NCI-H128 (cell line): ENCODE data around the gene ZNF662.

ENCODE experiments used
- DNase-seq: peaks from one replicate; lab custom pipeline; 2025; ENCODE audit not compliant: unreplicated experiment; lab: John Stamatoyannopoulos, UW

Gene ZNF662

DNA sequence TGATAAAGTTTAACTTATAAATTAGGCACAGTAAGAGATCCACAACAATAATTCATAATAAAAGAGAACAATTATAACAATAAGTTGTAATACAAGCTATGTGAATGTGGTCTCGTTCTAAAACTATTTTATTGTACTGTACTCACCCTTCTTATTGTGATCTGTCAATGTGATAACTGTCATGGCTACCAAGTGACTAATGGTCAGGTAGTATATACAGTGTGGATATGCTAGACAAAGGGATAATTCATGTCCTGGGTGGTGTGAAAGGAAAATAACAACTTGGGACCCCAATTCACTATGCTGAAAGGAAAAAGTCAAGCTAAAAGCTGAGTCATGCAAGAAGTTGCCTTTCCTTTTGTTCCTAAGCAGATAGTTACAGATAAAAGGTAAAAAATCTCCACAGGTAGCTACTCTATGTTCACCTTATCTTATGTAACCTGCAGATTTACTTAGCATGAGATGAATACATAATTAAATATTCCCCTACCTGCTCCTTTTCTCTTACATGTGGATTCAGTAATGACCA lies 19.6 kb upstream of the ZNF662 start:
- DNase-seq = no peak

DNA sequence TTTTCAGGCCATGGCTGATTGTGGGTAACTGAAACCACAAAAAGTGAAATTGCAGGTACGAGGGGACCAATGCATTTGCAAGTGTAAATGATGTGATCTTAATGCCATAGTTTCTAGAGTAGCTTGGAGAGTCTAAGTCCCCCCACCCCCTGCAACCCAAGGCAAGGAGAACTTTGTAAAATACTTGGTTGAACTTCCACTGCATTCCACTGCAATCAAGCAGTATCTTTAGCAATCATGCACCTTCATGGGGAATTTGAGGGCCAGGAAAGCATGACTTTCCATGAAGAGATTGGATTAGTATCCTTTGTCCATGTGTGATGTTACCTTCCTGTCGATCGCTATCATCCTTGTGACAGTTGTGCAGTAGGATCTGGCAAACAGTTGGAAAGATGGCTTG lies 18.9 kb upstream of the ZNF662 start:
- DNase-seq = no peak

DNA sequence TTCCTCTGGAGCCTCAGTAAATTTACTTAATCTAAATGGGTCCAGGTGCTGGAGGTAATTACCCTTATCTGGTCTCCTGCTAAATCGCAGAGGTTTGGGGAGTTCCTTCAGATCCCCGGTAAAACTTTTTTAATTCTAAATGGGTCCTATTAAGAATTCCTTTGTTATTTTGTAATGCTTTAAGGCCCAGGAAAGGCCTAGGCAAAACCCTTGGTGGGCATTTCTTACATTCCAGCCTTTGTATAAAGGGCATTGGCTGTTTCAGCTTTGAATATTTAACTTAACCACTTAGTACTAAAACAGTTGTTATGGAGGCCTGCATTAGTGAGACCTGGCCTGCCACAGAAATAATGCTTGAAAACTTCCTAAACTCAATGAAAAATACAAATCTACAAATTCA lies 14.9 kb upstream of the ZNF662 start:
- DNase-seq = no peak

DNA sequence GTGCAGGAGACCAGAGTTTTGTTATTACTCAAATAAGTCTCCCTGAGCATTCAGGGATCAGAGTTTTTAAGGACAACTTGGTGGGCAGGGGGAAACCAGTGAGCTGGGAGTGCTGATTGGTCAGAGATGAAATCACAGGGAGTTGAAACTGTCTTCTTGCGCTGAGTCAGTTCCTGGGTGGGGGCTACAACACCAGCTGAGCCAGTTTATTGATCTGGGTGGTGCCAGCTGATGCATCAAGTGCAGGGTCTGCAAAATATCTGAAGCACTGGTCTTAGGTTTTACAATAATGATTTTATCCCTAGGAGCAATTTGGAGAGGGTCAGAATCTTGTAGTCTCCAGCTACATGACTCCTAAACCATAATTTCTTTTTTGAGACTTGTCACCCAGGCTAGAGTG lies 13.8 kb upstream of the ZNF662 start:
- DNase-seq = no peak

DNA sequence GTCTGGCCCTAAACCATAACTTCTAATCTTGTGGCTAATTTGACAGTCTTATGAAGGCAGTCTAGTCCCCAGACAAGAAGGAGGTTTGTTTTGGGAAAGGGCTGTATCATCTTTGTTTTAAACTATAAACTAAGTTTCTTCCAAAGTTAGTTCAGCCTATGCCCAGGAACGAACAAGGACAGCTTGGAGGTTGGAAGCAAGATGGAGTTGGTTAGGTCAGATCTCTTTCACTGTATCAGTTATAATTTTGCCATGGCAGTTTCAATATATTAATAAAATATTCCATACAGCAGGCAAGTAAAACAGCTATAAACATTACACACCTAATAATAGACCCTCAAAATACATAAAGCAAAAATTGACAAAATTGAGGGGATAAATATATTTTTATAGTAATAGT lies 13.1 kb upstream of the ZNF662 start:
- DNase-seq = no peak

DNA sequence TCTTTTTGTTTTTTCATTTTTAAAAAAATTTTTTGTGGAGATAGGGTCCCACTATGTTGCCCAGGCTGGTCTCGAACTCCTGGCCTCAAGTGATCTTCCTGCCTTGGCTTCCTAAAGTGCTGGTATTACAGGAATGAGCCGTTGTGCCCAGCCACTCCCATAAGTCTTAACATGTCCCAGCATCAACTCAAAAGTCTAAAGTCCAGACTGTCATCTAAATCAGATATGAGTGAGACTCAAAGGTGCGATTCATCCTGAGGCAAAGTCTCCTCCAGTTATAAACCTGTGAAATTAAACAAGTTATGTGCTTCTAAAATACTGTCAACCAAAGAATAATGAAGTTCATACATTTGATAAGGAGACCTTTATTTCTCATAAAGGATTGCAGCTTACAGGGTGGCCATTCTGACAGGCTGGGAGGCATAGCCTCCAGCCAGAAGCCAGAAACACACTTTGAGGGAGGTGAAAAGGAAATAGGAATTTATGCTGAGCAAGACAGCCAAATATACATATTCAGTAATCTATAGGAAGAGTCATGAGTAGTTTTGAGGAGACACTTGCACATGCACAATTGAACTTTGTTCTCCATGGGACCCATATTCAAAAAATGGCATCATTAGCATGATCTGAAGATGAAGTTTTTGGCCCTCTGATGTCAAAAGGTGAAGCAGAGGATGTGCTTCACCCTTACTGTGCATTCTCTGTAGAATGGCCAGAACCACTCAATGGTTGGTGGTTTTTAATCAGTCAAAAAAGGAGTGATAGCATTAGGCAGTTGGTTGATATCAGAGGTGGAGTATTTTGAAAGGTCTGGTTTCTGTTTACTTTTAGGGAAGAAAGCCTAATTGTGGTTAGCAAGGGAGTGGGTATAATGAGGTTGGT lies 11.0 kb upstream of the ZNF662 start:
- DNase-seq = no peak

DNA sequence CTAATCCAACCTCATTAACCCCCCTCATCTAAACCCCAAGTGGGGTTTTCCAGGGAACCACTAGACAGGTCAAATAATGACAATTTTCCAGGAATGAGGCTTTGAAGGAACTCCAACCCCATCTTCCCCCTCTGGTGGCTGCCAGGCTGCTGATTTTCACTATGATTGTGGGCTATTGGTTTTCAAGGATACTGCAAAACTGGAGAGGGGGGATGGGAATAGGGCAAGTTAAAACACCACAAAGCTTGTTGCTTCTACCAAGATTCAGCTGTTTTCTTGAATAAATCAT lies 10.4 kb upstream of the ZNF662 start:
- peak; percentile 3 for DNase-seq

DNA sequence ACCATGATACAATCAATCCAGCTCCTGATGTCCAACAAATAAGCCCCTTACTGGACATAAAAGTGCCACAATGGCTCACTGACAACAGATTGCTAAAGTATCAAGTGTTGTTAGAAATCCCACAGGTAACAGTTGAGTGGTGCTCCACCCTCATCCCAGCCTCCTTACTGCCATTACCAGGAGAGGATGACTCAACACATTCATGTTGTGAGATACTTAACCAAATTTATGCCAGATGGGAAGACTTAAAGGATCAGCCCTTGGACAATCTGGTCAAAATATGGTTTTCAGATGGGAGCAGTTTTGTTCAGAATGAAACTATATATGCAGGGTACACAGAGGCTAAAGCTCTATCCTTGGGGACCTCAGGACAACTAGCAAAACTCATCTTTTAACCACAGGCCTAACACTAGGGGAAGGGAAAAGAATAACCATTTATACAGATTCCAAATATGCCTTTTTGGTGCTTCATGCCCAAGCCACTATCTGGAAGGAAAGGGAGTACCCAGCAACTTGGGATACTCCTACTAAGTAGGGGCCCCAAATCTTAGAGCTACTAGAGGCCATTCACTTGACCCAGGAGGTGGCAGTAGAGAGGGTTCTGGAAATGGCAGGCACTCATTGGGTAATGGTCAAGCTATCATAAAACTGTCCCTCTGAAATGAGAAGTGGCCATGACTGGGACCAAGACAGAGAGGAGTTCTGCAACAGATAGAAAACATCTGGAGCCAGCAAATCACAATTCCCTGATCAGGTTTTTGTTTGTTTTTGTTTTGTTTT lies 6.9 kb upstream of the ZNF662 start:
- DNase-seq = no peak

DNA sequence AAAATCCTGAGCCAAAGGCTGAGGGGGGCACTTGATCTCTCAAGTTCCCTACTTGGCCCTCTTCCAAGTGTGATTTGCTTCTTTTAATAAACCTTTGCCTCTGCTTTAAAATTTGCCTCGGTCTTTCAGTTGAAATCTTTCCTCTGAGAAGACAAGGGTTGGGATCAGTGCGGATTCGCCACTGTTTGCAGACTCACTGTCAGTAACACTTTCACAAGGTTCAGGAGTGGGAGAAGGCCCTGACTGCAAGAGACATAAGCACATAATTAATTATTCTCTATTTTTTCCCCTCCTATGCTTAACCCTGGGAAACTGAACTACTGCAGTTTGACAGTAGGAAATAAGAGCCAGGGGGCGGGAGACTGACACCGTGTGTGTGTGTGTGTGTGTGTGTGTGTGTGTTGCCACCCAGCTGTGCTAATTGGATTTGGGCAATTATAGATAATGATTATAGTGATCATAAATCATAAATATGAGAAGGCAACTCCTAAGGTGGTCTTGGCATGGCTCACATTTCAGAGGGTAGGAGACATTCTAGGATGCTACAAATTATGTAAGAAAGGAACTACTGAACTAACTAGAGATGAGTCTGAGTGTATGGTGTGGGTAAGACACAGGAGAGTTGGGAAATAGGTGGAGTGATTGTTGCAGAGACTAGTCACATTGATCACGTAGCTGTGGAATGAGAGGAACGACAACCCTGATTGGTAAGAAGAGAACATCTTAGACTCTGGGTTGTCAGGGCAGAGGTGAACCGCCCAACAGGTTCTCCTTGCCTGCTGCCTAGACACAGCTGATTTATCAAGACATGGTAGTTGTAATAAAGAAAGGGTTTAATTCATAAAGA lies 5.5 kb upstream of the ZNF662 start:
- no peak for DNase-seq

DNA sequence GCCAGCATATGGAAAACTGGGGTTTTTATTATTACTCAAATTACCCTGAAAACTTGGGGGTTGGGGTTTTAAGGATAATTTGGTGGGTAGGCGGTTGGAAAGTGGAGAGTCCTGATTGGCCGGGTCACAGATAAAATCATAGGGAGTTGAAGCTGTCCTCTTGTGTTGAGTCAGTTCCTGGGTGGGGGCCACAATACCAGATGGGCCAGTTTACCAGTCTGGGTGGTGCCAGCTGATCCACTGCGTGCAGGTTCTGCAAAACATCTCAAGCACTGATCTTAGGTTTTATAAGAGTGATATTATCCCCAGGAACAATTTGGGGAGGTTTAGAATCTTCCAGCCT lies 4.9 kb upstream of the ZNF662 start:
- DNase-seq = no peak

DNA sequence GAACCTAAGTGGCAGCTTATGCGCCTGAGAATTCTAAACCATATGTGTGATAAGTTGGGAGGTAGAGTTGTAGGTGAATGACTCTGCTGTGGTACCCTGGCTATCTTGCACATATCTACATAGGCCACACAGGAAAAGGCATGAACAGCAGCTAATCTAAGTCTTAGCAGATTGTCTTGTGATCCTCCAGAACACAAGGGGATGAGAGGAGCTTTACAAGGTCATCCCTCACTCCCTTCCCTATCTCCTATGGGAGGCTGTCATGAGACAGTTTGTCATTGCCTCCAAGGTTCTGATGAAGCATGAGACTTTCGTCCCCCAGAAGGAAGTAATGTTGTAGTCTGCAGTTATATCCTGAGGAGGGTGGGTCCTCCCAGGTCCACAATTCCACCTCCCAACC lies 3.7 kb upstream of the ZNF662 start:
- DNase-seq = no peak

DNA sequence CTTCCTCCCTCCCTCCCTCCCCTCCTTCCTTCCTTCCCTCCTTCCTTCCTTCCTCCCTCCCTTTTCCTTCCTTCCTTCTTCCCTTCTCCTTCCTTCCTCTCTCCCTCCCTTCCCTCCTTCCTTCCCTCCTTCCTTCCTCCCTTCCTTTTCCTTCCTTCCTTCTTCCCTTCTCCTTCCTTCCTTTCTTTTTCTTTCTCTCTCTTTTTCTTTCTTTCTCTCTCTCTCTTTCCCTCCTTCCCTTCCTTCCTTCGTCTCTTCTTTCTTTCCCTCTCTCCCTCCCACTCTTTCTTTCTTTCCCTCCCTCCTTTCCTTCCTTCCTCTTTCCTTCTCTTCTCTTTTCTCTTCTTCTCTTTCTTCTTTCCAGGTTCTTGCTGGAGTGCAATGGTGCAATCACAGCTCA lies 1.9 kb upstream of the ZNF662 start:
- no peak for DNase-seq

DNA sequence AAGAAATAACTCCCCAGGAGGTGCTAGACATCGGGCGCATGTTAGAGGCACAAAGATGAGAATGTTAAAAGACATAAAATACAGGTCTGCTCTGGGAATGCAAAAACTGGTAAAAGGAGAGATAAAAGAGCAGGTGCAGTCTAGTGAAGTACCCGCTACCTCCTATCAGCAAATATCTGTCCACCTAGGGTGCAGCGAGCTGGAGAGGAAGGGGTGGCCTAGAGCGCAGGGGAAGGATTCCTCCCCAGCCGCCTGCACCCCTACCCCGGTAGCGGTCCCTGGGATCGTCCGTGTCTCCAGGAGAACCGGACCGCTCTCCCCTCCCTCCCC lies 237 bp upstream of the ZNF662 start:
- no peak for DNase-seq

DNA sequence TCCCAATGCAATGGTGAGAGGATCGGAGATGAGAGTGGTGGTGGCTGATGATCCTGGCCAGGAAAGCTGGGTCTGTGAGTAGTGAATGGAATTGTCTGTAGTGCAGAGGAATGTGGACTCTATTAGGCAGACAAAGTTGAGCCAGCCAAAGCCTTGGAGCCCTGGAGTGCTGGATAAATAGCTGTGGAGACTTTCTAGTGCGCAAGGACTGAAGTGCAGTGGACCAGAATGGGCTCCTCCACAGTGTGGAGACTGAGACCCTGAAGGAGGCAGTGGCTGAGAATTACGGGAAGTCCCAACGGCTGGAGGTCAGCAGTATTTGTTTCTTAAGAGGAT lies 874 bp downstream of the ZNF662 start:
- no peak for DNase-seq

DNA sequence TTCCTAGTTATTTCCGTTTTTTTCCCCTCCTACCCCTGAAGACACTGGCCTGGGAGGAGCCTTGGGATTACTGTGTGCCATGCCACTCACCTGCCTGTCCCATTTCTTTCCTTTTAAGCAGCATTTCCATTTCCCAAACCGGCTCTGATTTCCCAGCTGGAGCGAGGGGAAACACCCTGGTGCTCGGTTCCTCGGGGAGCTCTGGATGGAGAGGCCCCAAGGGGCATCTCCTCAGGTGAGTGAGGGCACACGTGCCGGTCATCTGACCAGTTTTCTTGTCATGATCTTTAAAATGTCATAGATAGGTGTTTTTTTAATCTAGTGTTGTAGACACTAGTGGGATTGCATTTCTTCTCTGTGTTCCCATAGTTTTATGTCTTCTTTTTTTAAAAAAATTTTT lies 2.7 kb downstream of the ZNF662 start:
- no peak for DNase-seq

DNA sequence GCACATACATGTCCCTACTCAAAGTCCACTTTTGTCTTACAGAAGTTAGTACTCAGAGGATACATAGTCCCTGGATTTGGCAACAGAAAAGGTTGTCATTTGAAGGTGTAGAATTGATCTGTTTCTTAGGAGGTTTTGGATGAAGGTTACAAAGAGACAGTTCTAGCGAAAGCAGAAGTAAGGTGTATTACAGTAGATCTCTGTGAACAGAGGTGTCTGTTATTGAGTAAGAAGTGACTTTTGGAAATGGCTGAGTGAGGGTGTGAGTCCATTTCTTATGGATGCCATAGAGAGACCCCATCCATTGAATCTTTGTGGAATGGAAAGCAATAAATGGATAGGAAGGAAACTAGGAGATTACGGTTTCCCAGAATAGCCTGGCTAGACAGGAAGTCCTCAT lies 5.6 kb downstream of the ZNF662 start:
- no peak for DNase-seq

DNA sequence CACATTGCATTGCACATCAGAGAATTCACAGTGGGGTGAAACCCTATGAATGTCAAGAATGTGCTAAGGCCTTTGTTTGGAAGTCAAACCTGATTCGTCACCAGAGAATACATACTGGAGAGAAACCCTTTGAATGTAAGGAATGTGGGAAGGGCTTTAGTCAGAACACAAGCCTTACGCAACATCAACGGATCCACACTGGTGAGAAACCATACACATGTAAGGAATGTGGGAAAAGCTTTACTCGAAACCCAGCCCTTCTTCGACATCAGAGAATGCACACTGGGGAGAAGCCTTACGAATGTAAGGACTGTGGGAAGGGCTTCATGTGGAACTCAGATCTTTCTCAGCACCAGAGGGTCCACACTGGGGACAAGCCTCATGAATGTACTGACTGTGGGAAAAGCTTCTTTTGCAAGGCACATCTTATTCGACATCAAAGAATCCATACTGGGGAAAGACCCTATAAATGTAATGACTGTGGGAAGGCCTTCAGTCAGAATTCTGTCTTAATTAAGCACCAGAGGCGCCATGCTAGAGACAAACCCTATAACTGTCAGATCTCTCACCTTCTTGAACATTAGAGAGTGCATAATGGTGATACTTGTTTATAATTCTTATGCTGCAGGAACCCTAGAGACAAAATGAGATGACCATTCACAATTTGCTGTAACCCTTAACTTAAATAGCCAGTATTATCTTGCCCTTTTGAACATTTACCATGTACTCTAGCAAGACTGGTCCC lies 9.0 kb downstream of the ZNF662 start:
- DNase-seq = no peak

DNA sequence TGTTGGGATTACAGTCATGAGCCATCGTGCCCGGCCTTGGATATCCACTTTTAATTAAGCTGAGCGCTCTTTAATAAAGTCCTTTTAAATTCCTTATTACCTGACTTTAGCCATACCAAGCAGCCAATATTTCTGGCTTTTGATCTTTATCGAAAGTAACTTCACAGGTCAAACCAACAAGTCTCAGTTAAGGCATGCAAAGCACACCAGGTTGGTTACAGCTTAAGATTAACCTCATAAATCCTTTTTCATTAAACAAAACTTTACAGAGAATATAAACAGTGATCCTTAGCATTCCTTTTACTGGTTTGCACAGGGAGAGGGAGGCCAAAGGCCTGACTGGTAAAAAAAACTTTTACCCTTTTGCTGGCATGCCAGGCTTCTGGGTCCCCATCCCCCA lies 17.7 kb downstream of the ZNF662 start:
- no peak for DNase-seq

DNA sequence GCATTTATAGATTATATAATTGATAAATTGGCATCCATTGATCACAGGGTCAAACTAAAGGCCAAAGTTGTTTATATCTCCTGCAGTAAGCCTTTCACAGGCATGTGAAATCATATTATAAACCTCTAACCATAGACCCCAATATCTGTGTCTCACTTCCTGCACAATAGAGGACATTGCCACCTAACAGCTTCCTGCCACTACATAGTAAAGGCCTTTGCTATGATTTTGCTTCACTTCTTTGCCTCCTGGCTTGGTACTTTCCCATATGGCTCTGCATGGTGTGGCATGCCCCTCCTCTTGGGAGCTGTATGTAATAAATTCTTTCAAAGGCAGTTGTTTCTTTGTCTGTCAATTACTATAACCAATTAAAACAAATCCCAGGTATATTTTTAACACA lies 20.4 kb downstream of the ZNF662 start:
- DNase-seq = no peak

DNA sequence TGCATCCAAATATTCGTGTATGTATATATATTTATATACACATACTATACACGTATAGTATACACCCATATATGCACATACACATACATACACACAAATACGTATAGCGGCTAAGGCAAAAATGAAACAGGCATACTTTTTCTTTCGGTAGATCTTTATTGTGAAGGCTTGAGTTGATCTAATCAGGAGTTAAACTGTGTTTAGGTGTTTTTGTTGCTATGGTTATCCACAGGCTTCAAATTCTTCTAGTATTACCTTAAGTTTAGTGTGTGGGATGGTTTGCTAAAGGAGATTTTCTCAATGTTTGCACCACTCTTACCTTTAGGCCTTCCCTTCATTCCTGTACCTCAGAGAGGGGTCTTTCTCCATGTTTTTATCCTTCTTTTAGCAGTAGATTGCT lies 28.2 kb downstream of the ZNF662 start:
- no peak for DNase-seq

DNA sequence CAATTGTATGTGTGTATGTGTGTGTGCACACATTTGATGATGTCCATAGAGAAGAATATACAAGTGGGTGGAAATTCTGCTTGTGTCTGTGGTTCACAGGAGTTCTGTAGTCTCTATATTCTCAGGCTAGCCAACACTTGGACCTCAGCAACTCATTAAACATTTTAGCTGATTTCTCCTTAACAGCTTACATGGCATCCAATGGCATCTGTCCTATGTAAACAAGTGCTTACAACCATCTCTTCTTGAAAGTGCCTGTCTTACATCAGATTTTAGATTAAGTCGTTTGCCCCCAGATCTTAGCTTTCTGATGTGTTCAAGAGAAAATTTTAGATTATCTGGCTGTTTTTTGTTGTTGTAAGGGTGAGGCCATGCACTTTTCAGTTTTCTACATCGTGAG lies 29.0 kb downstream of the ZNF662 start:
- DNase-seq = no peak
